HUES6 (cell line): ENCODE results near the gene SDK2.

Source experiments
- H3K27ac ChIP-seq: 2 replicates; pipeline ENCODE4 v1.7.0; 2013; ENCODE audit warnings: low read depth, mild to moderate bottlenecking, low read length, inconsistent platforms
- H3K27me3 ChIP-seq: 2 replicates; pipeline ENCODE4 v1.6.1; 2013; ENCODE audit warnings: low read length; ENCODE audit not compliant: control insufficient read depth, insufficient read depth
- H3K36me3 ChIP-seq: 2 replicates; pipeline ENCODE4 v1.6.1; 2013; ENCODE audit warnings: low read length; ENCODE audit not compliant: control insufficient read depth, insufficient read depth
- H3K4me1 ChIP-seq: 2 replicates; pipeline ENCODE4 v1.6.1; 2013; ENCODE audit warnings: low read length; ENCODE audit not compliant: control insufficient read depth, insufficient read depth
- H3K4me3 ChIP-seq: 2 replicates; pipeline ENCODE4 v1.5.1; 2013; ENCODE audit warnings: low read depth, low read length
- H3K9ac ChIP-seq: one replicate; pipeline ENCODE4 v1.6.1; 2013; ENCODE audit warnings: mild to moderate bottlenecking, low read length
- H3K9me3 ChIP-seq: 2 replicates; pipeline ENCODE4 v1.6.1; 2013; ENCODE audit warnings: low read depth, low read length; ENCODE audit not compliant: control insufficient read depth, insufficient read depth

Gene SDK2

DNA sequence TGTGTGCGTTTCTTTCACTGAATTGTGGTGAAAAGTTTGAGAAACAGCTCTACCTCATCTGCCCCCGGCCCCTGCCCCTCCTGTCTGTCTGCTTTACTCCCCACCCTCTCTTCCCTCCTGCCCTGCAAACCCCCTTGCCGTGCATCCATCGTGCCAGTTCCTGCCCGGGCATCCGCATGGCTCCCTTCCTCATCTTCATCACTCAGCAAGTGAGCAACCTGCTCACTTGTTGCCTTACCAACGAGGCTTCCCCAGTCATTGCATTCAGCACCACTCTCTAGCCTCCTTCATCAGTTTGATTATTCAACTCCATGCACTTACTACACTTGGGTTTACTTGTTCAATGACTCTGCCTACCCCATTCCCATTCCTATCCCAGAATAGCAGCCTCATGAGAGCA lies 34.8 kb upstream of the SDK2 start:
- no peak overlapping the region for H3K4me3 ChIP-seq
- peaks cover 4% of the 10 kb centered on the region; the same call in 1 of the 2 replicates for H3K4me1 ChIP-seq
- H3K9me3 ChIP-seq: peaks cover 17% of the 10 kb centered on the region
- no peak overlapping the region for H3K9ac ChIP-seq
- no peaks in the 10 kb centered on the region for H3K27me3 ChIP-seq
- H3K36me3 ChIP-seq: no peaks in the 10 kb centered on the region
- no peak overlapping the region for H3K27ac ChIP-seq

DNA sequence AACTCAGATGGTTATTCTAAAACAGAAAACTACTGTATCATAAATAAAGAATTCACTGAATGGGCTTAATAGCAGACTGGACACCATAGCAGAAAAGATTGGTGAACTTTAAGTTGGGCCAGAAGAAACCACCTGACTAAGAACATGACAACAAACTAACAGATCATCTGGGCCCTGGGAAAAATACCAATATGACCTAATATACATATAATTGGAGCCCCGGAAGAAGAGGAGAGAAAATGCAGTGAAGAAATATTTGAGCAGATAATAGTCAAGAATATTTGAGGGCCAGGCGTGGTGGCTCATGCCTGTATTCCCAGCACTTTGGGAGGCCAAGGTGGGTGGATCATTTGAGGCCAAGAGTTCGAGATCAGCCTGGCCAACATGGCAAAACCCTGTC lies 25.5 kb upstream of the SDK2 start:
- no peak overlapping the region for H3K4me3 ChIP-seq
- H3K36me3 ChIP-seq: no peaks in the 10 kb centered on the region
- no peak overlapping the region for H3K9ac ChIP-seq
- H3K27ac ChIP-seq: no peak overlapping the region
- H3K4me1 ChIP-seq: no peaks in the 10 kb centered on the region
- H3K27me3 ChIP-seq: peaks cover 4% of the 10 kb centered on the region; the same call in 1 of the 2 replicates
- peaks cover 4% of the 10 kb centered on the region; the same call in 1 of the 2 replicates for H3K9me3 ChIP-seq

DNA sequence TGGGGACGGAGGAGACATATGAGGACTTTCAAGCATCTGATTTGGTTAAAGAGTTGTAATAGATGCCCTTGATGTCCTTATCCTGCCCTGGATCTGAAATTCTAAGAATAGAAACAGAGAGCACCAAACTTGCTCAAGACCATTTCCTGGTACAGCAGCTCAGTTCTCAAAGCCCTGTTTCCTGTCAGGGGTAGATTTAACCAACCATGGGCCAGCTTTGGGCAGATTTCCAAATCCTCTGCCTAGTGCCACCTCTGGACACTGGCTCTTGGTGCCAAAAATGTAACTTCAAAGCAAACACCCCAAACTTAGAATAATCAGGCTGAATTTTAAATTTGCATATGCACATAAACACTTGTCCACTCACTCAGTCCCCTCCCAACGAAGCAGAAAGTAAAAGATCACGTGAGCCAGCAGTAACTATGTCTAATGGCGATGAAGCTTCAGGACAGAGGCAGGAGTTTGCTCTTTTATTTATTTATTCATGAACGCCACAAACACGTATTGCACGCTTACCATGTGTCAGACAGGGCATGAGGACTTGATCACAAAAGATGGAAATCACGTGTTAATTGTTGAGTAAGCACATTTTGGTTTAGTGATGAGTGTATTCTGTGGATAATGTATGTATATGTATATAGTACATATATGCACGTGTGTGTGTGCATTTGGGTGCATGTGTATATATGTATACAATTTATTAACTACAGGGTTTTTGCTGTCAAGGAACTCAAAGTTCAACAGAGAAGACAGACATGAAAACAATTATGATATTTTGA lies 23.1 kb upstream of the SDK2 start:
- no peaks in the 10 kb centered on the region for H3K4me1 ChIP-seq
- H3K4me3 ChIP-seq: no peak overlapping the region
- no peak overlapping the region for H3K27ac ChIP-seq
- H3K27me3 ChIP-seq: peaks cover 4% of the 10 kb centered on the region; the same call in 1 of the 2 replicates
- peaks cover 4% of the 10 kb centered on the region; the same call in 1 of the 2 replicates for H3K9me3 ChIP-seq
- no peaks in the 10 kb centered on the region for H3K36me3 ChIP-seq
- no peak overlapping the region for H3K9ac ChIP-seq

DNA sequence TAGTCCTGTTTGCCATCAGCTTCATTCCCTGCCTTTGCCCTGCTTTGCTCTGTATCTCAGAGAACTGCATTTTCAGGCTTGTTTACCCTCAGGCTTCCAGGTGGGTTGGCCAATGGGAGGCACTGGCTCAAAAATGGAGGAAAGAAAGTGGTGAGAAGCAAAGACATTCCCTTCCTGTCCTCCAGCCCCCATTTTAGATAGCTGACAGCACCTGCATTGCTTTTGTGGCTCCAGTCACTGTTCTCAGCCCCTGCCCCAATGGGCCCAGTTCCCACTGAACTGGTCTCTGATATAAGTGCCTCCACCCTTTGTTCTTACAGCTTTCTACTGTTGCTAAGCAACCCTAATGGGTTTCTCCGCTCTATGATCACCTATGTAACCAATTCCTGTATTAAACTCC lies 19.4 kb upstream of the SDK2 start:
- Histone ChIP-seq H3K27me3 (peaks cover 4% of the 10 kb centered on the region; the same call in 1 of the 2 replicates), H3K9ac (no peak overlapping the region), H3K36me3 (no peaks in the 10 kb centered on the region), H3K4me3 (no peak overlapping the region), H3K27ac (no peak overlapping the region), H3K9me3 (no peaks in the 10 kb centered on the region; the same call in 1 of the 2 replicates), H3K4me1 (no peaks in the 10 kb centered on the region)

DNA sequence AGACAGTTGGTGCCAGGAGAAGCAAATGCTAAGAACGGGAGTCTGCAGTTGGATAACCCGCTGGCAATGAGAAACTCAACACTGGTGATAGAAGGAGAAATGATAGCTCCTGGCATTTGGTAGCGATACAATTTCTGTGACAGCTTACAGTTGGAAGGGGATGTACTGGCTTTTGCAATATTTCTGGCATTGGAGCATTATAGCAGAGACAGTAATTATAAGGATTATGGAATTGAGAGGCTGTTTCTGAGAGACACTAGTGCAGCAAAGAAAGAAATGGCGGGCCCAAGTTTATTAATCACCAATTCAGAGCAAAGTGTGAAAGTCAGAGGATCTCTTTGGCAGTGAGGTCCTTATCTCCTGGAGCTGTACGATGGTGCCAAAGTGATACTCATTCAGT lies 16.1 kb upstream of the SDK2 start:
- Histone ChIP-seq H3K27me3 (no peaks in the 10 kb centered on the region), H3K9ac (no peak overlapping the region), H3K4me3 (no peak overlapping the region), H3K36me3 (no peaks in the 10 kb centered on the region), H3K9me3 (no peaks in the 10 kb centered on the region), H3K4me1 (no peaks in the 10 kb centered on the region), H3K27ac (no peak overlapping the region)

DNA sequence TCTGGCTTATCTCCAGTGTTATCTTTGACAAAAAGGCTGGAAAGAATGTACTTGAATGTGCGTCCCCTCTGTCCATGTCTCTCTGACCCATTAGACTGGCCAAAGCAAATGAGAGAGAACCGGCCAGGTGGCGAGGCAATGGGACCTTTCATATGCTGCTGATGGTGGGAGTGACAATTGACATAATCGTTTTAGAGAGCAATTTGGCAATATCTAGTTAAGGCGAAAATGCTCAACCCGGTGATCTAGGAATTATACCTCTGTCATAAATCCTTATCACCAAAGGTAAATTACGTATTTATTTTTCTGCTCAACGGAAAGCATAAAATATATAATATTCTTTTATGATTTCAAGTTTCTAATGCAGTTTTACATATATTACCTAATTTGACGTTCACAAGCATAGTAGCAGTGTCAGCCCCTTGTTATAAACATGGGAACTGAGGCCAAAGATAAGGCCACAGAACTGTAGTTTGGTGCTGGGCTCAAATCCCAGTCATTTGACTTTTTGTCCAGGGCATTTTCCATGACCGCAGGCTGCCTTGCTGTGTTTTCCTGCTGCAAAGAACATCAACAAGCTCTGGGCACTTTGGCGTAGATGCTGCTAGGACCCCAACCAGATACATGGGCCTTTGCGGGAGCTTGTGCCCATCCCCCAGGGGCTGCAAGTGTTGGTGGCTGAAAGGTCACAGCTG lies 14.7 kb upstream of the SDK2 start:
- Histone ChIP-seq H3K27me3 (no peaks in the 10 kb centered on the region), H3K4me3 (no peak overlapping the region), H3K27ac (no peak overlapping the region), H3K9me3 (peaks cover 6% of the 10 kb centered on the region), H3K4me1 (no peaks in the 10 kb centered on the region), H3K9ac (no peak overlapping the region), H3K36me3 (no peaks in the 10 kb centered on the region)

DNA sequence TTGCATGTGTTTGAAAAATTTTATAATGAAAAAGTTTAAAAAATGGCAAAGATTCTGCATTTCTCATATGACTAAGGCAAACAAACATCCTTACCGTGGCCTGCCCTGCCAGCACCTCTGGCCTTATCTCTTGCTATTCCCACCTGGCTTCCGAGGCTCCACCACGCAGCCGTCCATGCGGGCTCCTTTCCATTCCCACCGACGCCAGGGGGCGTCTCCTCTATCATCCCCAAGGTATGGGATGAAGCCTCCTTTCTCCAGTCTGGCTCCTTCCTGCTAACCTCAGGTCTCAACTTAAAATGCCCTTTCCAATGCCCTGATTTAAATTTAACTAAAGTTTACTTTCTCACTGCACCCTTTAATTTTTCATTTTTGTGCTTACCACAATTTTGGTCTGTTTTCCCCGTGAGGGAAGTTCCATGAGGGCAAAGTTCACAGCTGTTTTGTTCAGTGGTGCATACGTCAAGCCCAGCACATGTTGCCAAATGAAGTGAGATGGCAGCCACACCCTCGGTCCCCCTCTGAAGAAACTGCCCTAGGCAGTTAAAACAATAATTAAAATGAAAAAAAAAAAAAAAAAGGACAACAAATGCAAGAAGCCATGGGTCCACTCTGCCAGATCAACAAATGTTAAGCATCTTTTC lies 13.3 kb upstream of the SDK2 start:
- no peak overlapping the region for H3K27ac ChIP-seq

DNA sequence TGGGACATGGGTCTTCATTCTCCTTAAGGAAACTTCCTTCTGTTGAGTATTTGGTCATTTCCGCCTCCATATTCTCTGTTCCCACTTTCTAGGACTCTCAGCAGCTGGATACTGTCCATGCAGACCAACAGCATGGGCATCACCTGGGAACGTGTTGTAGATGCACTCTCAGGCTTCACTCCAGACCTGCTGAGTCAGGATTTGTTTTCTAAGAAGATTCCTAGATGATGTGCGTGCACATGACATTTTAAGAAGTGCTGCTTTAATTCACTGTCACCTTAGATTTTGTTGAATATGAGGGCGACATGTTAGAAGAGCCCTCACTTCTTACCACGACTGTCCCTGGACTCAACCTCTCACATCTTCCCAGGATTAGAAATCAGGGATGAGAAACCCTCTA lies 10.0 kb upstream of the SDK2 start:
- no peak overlapping the region for H3K27ac ChIP-seq
- H3K9ac ChIP-seq: no peak overlapping the region
- no peak overlapping the region for H3K4me3 ChIP-seq
- no peaks in the 10 kb centered on the region for H3K36me3 ChIP-seq
- H3K9me3 ChIP-seq: peaks cover 12% of the 10 kb centered on the region
- H3K27me3 ChIP-seq: 0 out of 2 replicates have a peak, but pooled peaks cover 7% of the 10 kb centered on the region
- peaks cover 5% of the 10 kb centered on the region; the same call in 1 of the 2 replicates for H3K4me1 ChIP-seq

More for the DNA sequence above, 13.3 kb upstream of the SDK2 start:
- peaks cover 12% of the 10 kb centered on the region for H3K9me3 ChIP-seq
- H3K36me3 ChIP-seq: no peaks in the 10 kb centered on the region
- H3K27me3 ChIP-seq: no peaks in the 10 kb centered on the region
- H3K4me3 ChIP-seq: no peak overlapping the region
- no peak overlapping the region for H3K9ac ChIP-seq
- H3K4me1 ChIP-seq: peaks cover 5% of the 10 kb centered on the region; the same call in 1 of the 2 replicates

DNA sequence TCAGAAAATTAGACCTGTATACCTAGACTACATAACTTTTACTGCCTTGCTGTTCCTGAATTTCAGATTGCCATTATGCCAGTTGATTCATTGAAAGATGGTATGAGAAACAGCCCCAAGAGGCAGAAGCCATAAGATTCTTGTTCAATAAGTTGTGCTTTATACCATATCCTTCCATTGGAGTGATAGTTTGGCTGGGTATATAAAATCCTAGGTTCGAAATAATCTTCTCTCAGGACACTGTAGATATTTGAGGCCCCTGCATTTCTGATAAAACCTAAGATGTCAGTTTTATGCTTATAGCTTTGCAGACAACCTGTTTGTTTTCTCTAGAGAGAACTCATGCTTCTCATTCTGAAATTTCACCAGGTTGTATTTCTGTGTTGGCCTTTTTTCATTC lies 9.6 kb upstream of the SDK2 start:
- no peak overlapping the region for H3K9ac ChIP-seq
- H3K27ac ChIP-seq: no peak overlapping the region

DNA sequence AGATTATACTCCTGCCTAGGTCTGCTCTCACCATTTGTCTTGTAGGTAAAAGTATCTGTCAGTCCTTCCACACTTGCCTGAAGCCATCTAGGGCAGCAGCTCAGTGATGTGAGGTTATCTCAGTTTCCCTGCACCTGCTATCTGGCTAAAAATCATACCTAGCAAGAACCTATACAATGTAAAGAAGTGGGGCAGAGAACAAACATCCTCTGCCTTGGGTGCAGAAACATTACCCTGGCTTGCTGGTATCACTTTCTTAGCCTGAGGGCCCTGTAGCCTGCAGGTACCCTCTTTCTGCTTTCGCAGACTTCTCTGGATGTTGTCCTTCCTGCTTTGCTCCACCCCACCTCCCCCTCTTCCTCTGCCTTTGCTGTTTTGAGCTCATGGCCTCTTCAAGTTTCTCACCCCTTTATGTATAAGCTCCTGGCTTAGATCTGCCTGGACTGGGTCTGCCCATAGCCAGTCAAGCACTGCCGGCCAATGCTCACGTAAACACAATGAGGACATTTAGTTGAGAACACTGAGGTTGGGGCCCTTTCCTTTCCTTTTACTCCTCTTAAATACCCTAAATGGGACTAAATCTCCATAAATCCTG lies 8.7 kb upstream of the SDK2 start:
- peaks cover 5% of the 10 kb centered on the region; the same call in 1 of the 2 replicates for H3K4me1 ChIP-seq
- no peak overlapping the region for H3K27ac ChIP-seq
- H3K36me3 ChIP-seq: no peaks in the 10 kb centered on the region
- no peak overlapping the region for H3K9ac ChIP-seq
- no peak overlapping the region for H3K4me3 ChIP-seq
- peaks cover 20% of the 10 kb centered on the region for H3K27me3 ChIP-seq
- H3K9me3 ChIP-seq: peaks cover 12% of the 10 kb centered on the region

More for the DNA sequence above, 9.6 kb upstream of the SDK2 start:
- Histone ChIP-seq H3K36me3 (no peaks in the 10 kb centered on the region), H3K4me3 (no peak overlapping the region), H3K9me3 (peaks cover 12% of the 10 kb centered on the region), H3K4me1 (peaks cover 5% of the 10 kb centered on the region; the same call in 1 of the 2 replicates), H3K27me3 (peaks cover 12% of the 10 kb centered on the region; the same call in 1 of the 2 replicates)
